ENCODE results near the gene CELSR1. TPM values are rescaled to one million over a fixed set of nuclear protein-coding genes. Genes with fewer than 3 reads are reported as not detected.
A peak's percentile ranks its signal among the peaks of the same experiment; 100 is the strongest.

The CELSR1 gene
- total RNA-seq, 1 experiment from 2014 or later = 30.7 TPM

DNA sequence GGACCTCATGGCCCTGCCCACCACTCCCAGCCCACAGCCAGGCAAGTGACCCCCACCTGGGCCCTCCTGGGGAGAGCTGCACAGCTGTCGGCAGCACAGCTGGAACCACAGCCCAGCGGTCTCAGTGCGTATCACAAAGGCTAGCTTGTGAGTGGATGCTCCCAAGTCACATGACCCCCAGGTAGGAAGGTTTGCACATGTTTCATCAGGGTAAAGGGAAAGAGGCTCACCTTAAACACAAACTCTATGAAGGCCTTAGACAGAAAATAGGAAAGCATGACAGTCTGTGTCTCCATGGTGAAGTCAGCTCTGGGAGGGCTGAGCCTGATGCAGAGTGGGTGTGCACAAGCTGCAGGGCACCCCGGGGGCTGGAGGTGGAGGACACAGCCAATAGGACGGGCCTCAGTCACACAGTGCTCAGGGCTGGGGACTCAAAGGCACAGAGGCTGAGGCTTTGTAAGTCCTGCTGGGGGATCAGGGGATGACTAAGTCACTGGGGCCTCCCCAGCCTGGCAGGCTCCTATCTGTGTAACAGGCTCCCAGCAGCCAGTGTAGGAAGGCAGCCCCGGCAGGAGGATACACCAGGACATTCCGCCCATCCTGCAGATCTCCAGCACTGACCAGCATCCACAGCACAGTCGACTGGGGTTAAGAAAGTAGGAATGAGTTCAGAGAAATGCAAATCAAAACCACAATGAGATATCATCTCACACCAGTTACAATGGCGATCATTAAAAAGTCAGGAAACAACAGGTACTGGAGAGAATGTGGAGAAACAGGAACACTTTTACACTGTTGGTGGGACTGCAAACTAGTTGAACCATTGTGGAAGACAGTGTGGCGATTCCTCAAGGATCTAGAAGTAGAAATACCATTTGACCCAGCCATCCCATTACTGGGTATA lies 22.0 kb downstream of the CELSR1 start:
- ATAC-seq (peak; percentile 65), DNase-seq (ENCODE audit: low read depth, low spot score) (no peak)
- CTCF ChIA-PET = no interaction called here
- TF ChIP-seq TCF7L2 (IDR thresholded peaks at IDR 0.05; ENCODE audit: low read depth, low read length) (no peak), POLR2AphosphoS5 (IDR thresholded peaks at IDR 0.05; ENCODE audit: low read depth, low read length) (no peak), SIN3A (IDR thresholded peaks at IDR 0.05; ENCODE audit: borderline replicate concordance, insufficient read depth, low read depth, low read length) (no peak)
- TF ChIP-seq, protein P1, sequence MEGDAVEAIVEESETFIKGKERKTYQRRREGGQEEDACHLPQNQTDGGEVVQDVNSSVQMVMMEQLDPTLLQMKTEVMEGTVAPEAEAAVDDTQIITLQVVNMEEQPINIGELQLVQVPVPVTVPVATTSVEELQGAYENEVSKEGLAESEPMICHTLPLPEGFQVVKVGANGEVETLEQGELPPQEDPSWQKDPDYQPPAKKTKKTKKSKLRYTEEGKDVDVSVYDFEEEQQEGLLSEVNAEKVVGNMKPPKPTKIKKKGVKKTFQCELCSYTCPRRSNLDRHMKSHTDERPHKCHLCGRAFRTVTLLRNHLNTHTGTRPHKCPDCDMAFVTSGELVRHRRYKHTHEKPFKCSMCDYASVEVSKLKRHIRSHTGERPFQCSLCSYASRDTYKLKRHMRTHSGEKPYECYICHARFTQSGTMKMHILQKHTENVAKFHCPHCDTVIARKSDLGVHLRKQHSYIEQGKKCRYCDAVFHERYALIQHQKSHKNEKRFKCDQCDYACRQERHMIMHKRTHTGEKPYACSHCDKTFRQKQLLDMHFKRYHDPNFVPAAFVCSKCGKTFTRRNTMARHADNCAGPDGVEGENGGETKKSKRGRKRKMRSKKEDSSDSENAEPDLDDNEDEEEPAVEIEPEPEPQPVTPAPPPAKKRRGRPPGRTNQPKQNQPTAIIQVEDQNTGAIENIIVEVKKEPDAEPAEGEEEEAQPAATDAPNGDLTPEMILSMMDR (IDR thresholded peaks at IDR 0.05) = no peak
- TF ChIP-seq, protein P2, sequence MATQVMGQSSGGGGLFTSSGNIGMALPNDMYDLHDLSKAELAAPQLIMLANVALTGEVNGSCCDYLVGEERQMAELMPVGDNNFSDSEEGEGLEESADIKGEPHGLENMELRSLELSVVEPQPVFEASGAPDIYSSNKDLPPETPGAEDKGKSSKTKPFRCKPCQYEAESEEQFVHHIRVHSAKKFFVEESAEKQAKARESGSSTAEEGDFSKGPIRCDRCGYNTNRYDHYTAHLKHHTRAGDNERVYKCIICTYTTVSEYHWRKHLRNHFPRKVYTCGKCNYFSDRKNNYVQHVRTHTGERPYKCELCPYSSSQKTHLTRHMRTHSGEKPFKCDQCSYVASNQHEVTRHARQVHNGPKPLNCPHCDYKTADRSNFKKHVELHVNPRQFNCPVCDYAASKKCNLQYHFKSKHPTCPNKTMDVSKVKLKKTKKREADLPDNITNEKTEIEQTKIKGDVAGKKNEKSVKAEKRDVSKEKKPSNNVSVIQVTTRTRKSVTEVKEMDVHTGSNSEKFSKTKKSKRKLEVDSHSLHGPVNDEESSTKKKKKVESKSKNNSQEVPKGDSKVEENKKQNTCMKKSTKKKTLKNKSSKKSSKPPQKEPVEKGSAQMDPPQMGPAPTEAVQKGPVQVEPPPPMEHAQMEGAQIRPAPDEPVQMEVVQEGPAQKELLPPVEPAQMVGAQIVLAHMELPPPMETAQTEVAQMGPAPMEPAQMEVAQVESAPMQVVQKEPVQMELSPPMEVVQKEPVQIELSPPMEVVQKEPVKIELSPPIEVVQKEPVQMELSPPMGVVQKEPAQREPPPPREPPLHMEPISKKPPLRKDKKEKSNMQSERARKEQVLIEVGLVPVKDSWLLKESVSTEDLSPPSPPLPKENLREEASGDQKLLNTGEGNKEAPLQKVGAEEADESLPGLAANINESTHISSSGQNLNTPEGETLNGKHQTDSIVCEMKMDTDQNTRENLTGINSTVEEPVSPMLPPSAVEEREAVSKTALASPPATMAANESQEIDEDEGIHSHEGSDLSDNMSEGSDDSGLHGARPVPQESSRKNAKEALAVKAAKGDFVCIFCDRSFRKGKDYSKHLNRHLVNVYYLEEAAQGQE (IDR thresholded peaks at IDR 0.05; ENCODE audit: insufficient read depth in 1 of 2, low read depth in 2 of 2, low read length in 1 of 2) = no peak
- Histone ChIP-seq H3K9me3 (ENCODE audit: control insufficient read depth, insufficient read depth, low read depth, low read length) (no peaks in the 10 kb centered on the region), H3K27me3 (ENCODE audit: control insufficient read depth, insufficient read depth, low read length) (no peaks in the 10 kb centered on the region), H3K36me3 (ENCODE audit: control insufficient read depth, insufficient read depth, low read length) (no peaks in the 10 kb centered on the region), H3K27ac (ENCODE audit: low read length) (no peak overlapping the region), H3K4me3 (ENCODE audit: low read depth in 2 of 2, low read length in 2 of 2) (no peak overlapping the region), H3K4me1 (ENCODE audit: control insufficient read depth, insufficient read depth, low read length) (no peaks in the 10 kb centered on the region)
- in situ Hi-C loops (cut with HindIII; ENCODE audit: low pct_unique_long_range_greater_than_20kb, low sequenced_read_pairs) (no loop called here), intact Hi-C loops (cut with micrococcal nuclease; ENCODE audit: unreplicated experiment) (no loop called here)
- POLR2A ChIA-PET = no interaction called here
- no TSS peak for BruUV-seq (replicated peaks)

GRCh38 chr22:46514592-46515207 lies 22.7 kb downstream of the CELSR1 start:
- ATAC-seq (peak; percentile 66; the same call in 1 of the 2 replicates), DNase-seq (ENCODE audit: low read depth, low spot score) (no peak)
- BruUV-seq (replicated peaks) = no TSS peak
- no peaks in the 10 kb centered on the region for H3K36me3 ChIP-seq (ENCODE audit: control insufficient read depth, insufficient read depth, low read length)
- H3K27me3 ChIP-seq (ENCODE audit: control insufficient read depth, insufficient read depth, low read length) = no peaks in the 10 kb centered on the region
- in situ Hi-C loops (cut with HindIII; ENCODE audit: low pct_unique_long_range_greater_than_20kb, low sequenced_read_pairs) = no loop called here
- intact Hi-C loops (cut with micrococcal nuclease; ENCODE audit: unreplicated experiment) = no loop called here
- ChIA-PET POLR2A (no interaction called here), CTCF (no interaction called here)
- H3K27ac ChIP-seq (ENCODE audit: low read length) = no peak overlapping the region
- H3K9me3 ChIP-seq (ENCODE audit: control insufficient read depth, insufficient read depth, low read depth, low read length) = no peaks in the 10 kb centered on the region
- H3K4me1 ChIP-seq (ENCODE audit: control insufficient read depth, insufficient read depth, low read length) = no peaks in the 10 kb centered on the region
- TF ChIP-seq, protein P1 (IDR thresholded peaks at IDR 0.05) = no peak
- TF ChIP-seq, protein P2 (IDR thresholded peaks at IDR 0.05; ENCODE audit: insufficient read depth in 1 of 2, low read depth in 2 of 2, low read length in 1 of 2) = no peak
- TF ChIP-seq SIN3A (IDR thresholded peaks at IDR 0.05; ENCODE audit: borderline replicate concordance, insufficient read depth, low read depth, low read length) = no peak
- TF ChIP-seq POLR2AphosphoS5 (IDR thresholded peaks at IDR 0.05; ENCODE audit: low read depth, low read length) = no peak
- no peak for TF ChIP-seq TCF7L2 (IDR thresholded peaks at IDR 0.05; ENCODE audit: low read depth, low read length)
- H3K4me3 ChIP-seq (ENCODE audit: low read depth in 2 of 2, low read length in 2 of 2) = no peak overlapping the region
